CD8-positive, alpha-beta memory T cell (primary cell): Measurements from ENCODE around the gene KIF5C. TPM values are rescaled to one million over a fixed set of nuclear protein-coding genes. Genes with fewer than 3 reads are reported as not detected.
A peak's percentile ranks its signal among the peaks of the same experiment; 100 is the strongest.

ENCODE experiments used
- CTCF ChIA-PET: fragments of 350-600 bp; sonication (Branson Sonifier 250); formaldehyde crosslinking; loops from one replicate; lab custom pipeline; 2021; ENCODE audit warnings: antibody characterized with exemption; lab: Charles Lee
- POLR2A ChIA-PET: fragments of 350-600 bp; sonication (Branson Sonifier 250); formaldehyde crosslinking; loops from one replicate; lab custom pipeline; 2021; ENCODE audit warnings: antibody characterized with exemption; lab: Charles Lee
- DNase-seq, 5 donors: peaks; one replicate each; pipeline versions ENCODE4 v3.0.0 to v3.0.0-alpha.2; 2020 to 2022; ENCODE audit warnings: mixed read lengths in 1 of 5
- H3K27ac ChIP-seq: one replicate; pipeline ENCODE4 v1.7.0; 2013; ENCODE audit warnings: low read depth, mild to moderate bottlenecking, low read length, moderate library complexity
- H3K27me3 ChIP-seq: 2 replicates; pipeline ENCODE4 v1.7.0; 2013; ENCODE audit warnings: low read length, mild to moderate bottlenecking; ENCODE audit not compliant: insufficient read depth, poor library complexity, severe bottlenecking
- H3K36me3 ChIP-seq: 2 replicates; pipeline ENCODE4 v1.7.0; 2013; ENCODE audit warnings: mild to moderate bottlenecking, low read length, moderate library complexity; ENCODE audit not compliant: insufficient read depth
- H3K4me1 ChIP-seq: 2 replicates; pipeline ENCODE4 v1.7.0; 2013; ENCODE audit warnings: mild to moderate bottlenecking, low read length, moderate library complexity; ENCODE audit not compliant: insufficient read depth
- H3K4me3 ChIP-seq: 2 replicates; pipeline ENCODE4 v1.7.0; 2013; ENCODE audit warnings: mild to moderate bottlenecking, low read length
- H3K9me3 ChIP-seq: 2 replicates; pipeline ENCODE4 v1.7.0; 2013; ENCODE audit warnings: mild to moderate bottlenecking, low read length
- H3K27ac Mint-ChIP-seq, 8 donors: one replicate each; pipeline ENCODE4 v1.8.0; 2020 to 2021; ENCODE audit warnings: mixed read lengths in 8 of 8, mild to moderate bottlenecking in 6 of 8, inconsistent platforms in 3 of 8, moderate library complexity in 3 of 8
- H3K27me3 Mint-ChIP-seq, 2 donors: one replicate each; pipeline ENCODE4 v1.8.0; 2020 to 2021; ENCODE audit warnings: mixed read lengths in 2 of 2, mild to moderate bottlenecking in 1 of 2, moderate library complexity in 1 of 2
- H3K36me3 Mint-ChIP-seq, 3 donors: one replicate each; pipeline ENCODE4 v1.8.0; 2020 to 2021; ENCODE audit warnings: mixed read lengths in 3 of 3, inconsistent platforms in 1 of 3, mild to moderate bottlenecking in 1 of 3
- H3K4me1 Mint-ChIP-seq, 3 donors: one replicate each; pipeline ENCODE4 v1.8.0; 2020 to 2021; ENCODE audit warnings: mixed read lengths in 3 of 3, inconsistent platforms in 1 of 3, mild to moderate bottlenecking in 1 of 3
- H3K4me3 Mint-ChIP-seq, 7 donors: one replicate each; pipeline ENCODE4 v1.8.0; 2020 to 2021; ENCODE audit warnings: mixed read lengths in 7 of 7, mild to moderate bottlenecking in 6 of 7, moderate library complexity in 4 of 7, inconsistent platforms in 2 of 7
- H3K9me3 Mint-ChIP-seq, 5 donors: one replicate each; pipeline ENCODE4 v1.8.0; 2020 to 2022; ENCODE audit warnings: mixed read lengths in 5 of 5, mild to moderate bottlenecking in 3 of 5, moderate library complexity in 2 of 5, inconsistent platforms in 1 of 5
- polyA plus RNA-seq: library from polyadenylated mRNA; unstranded; fragments of 300-500 nt; fragmentation: Illumina TruSeq; gene quantifications from one replicate; pipeline ENCODE4 v1.2.3, GENCODE V29; 2021
- total RNA-seq, 2 experiments: library from RNA; stranded (reverse); gene quantifications; one replicate each; pipeline ENCODE4 v1.2.3, GENCODE V29; 2021

The KIF5C gene
- total and polyA plus RNA-seq, 3 experiments from 2014 or later: 3.4 to 19.8 (median 18.2) TPM

- peaks cover 12 to 23% (median 16%) of the 10 kb centered on the region in 3 donors for H3K36me3 Mint-ChIP-seq
- no peaks in the 10 kb centered on the region for H3K9me3 Mint-ChIP-seq
- H3K27me3 Mint-ChIP-seq: peaks cover 0 to 2% of the 10 kb centered on the region in 2 donors
- Histone ChIP-seq H3K4me3 (no peak overlapping the region), H3K36me3 (no peaks in the 10 kb centered on the region), H3K9me3 (no peaks in the 10 kb centered on the region), H3K27ac (no peak overlapping the region), H3K27me3 (no peaks in the 10 kb centered on the region), H3K4me1 (no peaks in the 10 kb centered on the region)
- no peaks in the 10 kb centered on the region for H3K4me1 Mint-ChIP-seq
- DNase-seq: no peak
- no peak overlapping the region for H3K4me3 Mint-ChIP-seq
- ChIA-PET POLR2A (no interaction called here), CTCF (no interaction called here)
- no peak overlapping the region for H3K27ac Mint-ChIP-seq
Measured at GRCh38 chr2:148943097-148943496, 68.1 kb downstream of the KIF5C start.

DNA sequence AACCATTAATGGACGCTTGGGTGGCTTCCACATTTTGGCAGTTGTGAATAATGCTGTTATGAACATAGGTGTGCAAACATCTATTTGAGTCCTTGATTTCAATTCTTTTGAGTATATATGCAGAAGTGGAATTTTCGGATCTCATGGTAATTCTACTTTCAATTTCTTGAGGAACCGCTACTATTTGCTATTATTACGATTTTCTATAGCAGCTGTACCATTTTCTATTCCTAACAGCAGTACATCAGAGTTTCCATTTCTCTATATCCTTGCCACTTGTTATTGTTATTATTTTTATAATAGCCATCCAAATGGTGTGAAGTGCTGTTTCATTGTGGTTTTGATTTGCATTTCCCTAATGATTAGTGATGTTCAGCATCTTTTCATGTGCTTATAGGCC lies 69.5 kb downstream of the KIF5C start:
- ChIA-PET POLR2A (no interaction called here), CTCF (no interaction called here)
- no peak overlapping the region for H3K4me3 ChIP-seq
- no peaks in the 10 kb centered on the region for H3K36me3 ChIP-seq
- DNase-seq: no peak
- H3K27me3 Mint-ChIP-seq: peaks cover 0 to 2% of the 10 kb centered on the region in 2 donors
- no peaks in the 10 kb centered on the region for H3K27me3 ChIP-seq
- H3K4me1 Mint-ChIP-seq: no peaks in the 10 kb centered on the region
- no peak overlapping the region for H3K27ac Mint-ChIP-seq
- peaks cover 12 to 31% (median 16%) of the 10 kb centered on the region in 3 donors for H3K36me3 Mint-ChIP-seq
- H3K9me3 Mint-ChIP-seq: no peaks in the 10 kb centered on the region
- no peaks in the 10 kb centered on the region for H3K9me3 ChIP-seq
- H3K4me1 ChIP-seq: no peaks in the 10 kb centered on the region
- H3K4me3 Mint-ChIP-seq: no peak overlapping the region
- H3K27ac ChIP-seq: no peak overlapping the region

DNA sequence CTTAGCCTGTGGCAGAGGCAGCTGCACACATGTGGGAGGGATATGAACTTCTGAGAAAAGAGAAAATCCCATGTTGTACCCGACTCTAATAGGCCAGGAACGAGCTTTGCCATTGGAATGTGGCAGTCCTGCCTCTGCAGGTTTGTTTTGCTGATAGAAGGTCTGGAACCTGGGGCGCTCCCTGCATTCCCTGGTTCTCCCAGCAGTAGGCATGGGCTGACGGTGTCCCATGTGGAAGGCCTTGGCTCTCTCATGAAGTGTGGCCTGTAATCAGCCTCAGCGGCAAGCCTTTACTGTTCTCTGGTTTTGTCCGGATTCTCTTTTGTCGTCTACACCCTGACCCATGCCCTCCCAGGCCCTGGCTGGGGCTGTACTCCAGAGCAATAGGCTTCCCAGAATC lies 72.3 kb downstream of the KIF5C start:
- DNase-seq: no peak

DNA sequence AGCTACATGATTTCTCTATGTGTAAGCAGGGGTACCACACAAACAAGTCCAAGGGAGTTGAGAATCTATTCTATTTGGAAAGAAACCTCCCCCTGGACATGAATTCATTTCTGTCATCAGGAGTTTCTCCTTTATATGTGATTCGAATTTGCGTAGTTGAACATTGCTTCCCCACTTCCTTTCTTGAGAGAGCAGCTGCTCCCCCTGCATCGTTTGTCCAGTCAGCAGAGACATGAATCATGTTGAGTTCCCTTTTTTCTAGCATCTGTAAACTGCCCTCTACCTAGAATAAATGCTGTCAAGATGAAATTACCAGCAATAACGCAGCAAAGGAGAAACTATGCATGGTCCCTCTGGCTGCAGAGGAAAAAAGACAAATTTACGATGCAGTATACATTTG lies 73.8 kb downstream of the KIF5C start:
- DNase-seq: no peak
- H3K9me3 Mint-ChIP-seq: no peaks in the 10 kb centered on the region
- H3K4me1 ChIP-seq: no peaks in the 10 kb centered on the region
- H3K27ac Mint-ChIP-seq: no peak overlapping the region
- H3K36me3 Mint-ChIP-seq: peaks cover 8 to 45% (median 8%) of the 10 kb centered on the region in 3 donors
- CTCF ChIA-PET: no interaction called here
- H3K36me3 ChIP-seq: no peaks in the 10 kb centered on the region
- POLR2A ChIA-PET: no interaction called here
- H3K4me1 Mint-ChIP-seq: no peaks in the 10 kb centered on the region
- H3K27me3 Mint-ChIP-seq: peaks cover 0 to 2% of the 10 kb centered on the region in 2 donors
- H3K4me3 Mint-ChIP-seq: no peak overlapping the region
- no peak overlapping the region for H3K4me3 ChIP-seq
- no peak overlapping the region for H3K27ac ChIP-seq
- no peaks in the 10 kb centered on the region for H3K9me3 ChIP-seq
- no peaks in the 10 kb centered on the region for H3K27me3 ChIP-seq

More for the DNA sequence above, 72.3 kb downstream of the KIF5C start:
- H3K4me3 ChIP-seq: no peak overlapping the region
- no peak overlapping the region for H3K27ac ChIP-seq
- no peaks in the 10 kb centered on the region for H3K36me3 ChIP-seq
- H3K27me3 ChIP-seq: no peaks in the 10 kb centered on the region
- H3K4me1 Mint-ChIP-seq: no peaks in the 10 kb centered on the region
- peaks cover 8 to 50% (median 16%) of the 10 kb centered on the region in 3 donors for H3K36me3 Mint-ChIP-seq
- H3K9me3 ChIP-seq: no peaks in the 10 kb centered on the region
- H3K9me3 Mint-ChIP-seq: no peaks in the 10 kb centered on the region
- no peak overlapping the region for H3K27ac Mint-ChIP-seq
- H3K4me1 ChIP-seq: no peaks in the 10 kb centered on the region
- H3K4me3 Mint-ChIP-seq: no peak overlapping the region
- POLR2A ChIA-PET: no interaction called here
- H3K27me3 Mint-ChIP-seq: peaks cover 0 to 2% of the 10 kb centered on the region in 2 donors
- CTCF ChIA-PET: no interaction called here

DNA sequence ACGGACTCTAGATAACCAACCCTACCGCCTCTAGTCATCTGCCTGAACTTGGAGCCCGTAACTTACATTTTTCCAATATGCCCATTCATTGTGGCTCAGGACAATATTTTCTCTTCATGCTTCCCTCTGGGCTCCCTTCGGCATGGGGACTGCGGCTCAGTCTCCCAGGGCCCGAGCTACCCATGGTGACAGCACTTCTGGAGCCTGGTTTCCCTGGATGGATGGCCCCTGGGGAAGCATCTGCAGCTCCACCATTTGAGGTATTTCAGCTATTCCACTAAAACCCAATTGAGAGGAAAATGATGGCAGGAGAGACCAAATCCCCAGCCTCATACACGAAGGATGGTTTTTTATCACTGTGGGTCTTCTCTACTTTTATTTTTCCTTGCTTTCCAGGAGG lies 74.3 kb downstream of the KIF5C start:
- Mint-ChIP-seq H3K27ac (no peak overlapping the region), H3K4me1 (no peaks in the 10 kb centered on the region), H3K27me3 (peaks cover 0 to 2% of the 10 kb centered on the region in 2 donors), H3K36me3 (peaks cover 8 to 46% (median 8%) of the 10 kb centered on the region in 3 donors), H3K4me3 (no peak overlapping the region), H3K9me3 (no peaks in the 10 kb centered on the region)
- CTCF ChIA-PET: no interaction called here
- Histone ChIP-seq H3K9me3 (no peaks in the 10 kb centered on the region), H3K27me3 (no peaks in the 10 kb centered on the region), H3K36me3 (no peaks in the 10 kb centered on the region), H3K27ac (no peak overlapping the region), H3K4me1 (no peaks in the 10 kb centered on the region), H3K4me3 (no peak overlapping the region)
- DNase-seq: no peak
- POLR2A ChIA-PET: no interaction called here

- peaks cover 0 to 5% (median 3%) of the 10 kb centered on the region in 3 donors for H3K4me1 Mint-ChIP-seq
- no peak overlapping the region for H3K4me3 Mint-ChIP-seq
- H3K9me3 ChIP-seq: no peaks in the 10 kb centered on the region
- ChIA-PET CTCF (no interaction called here), POLR2A (no interaction called here)
- peaks cover 3% of the 10 kb centered on the region for H3K36me3 ChIP-seq
- no peak overlapping the region for H3K4me3 ChIP-seq
- H3K27me3 ChIP-seq: no peaks in the 10 kb centered on the region
- peak overlapping the region in 1 of 8 donors; percentile 1 for H3K27ac Mint-ChIP-seq
- no peak for DNase-seq
- no peak overlapping the region for H3K27ac ChIP-seq
- peaks cover 0 to 42% (median 6%) of the 10 kb centered on the region in 3 donors for H3K36me3 Mint-ChIP-seq
- no peaks in the 10 kb centered on the region for H3K9me3 Mint-ChIP-seq
- H3K4me1 ChIP-seq: no peaks in the 10 kb centered on the region
- no peaks in the 10 kb centered on the region for H3K27me3 Mint-ChIP-seq
Measured at GRCh38 chr2:148952621-148953020, 77.6 kb downstream of the KIF5C start.

DNA sequence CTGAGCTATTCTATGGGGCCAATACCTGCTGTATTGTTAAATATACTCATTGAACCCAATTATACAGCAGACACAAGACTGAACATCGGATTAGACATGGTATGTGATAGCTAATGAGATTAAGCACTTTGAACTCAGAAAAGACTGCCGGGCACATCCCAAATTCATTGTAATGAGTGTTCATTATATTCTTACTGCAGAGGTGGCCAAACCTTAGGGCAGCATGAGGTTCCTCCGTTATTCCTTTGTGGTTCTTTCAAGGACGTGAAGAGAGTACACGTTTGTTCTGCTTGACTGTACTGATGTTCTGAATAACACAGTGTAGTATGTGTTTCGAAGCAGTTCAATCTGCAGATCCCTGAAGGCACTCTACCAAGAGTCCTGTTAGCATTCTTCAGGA lies 78.4 kb downstream of the KIF5C start:
- POLR2A ChIA-PET: no interaction called here

DNA sequence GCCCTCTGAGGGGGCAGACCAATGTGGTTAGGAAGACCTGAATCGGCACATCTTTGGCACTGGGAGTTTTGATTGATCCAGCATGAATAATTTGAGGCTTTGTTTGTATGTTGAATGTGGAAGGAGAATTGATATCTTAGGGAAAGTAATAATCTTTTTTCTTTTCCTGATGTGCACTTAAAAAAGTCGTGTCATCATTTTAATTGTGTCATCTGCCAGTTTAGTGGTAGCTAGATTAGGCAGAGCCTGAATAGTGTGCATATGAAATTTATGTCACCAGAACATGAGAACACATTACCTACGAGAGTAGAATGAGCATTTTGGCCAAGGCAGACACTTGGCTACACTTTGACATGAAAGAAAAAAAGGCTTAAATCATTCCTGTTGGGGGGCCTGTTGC lies 79.5 kb downstream of the KIF5C start:
- H3K27ac Mint-ChIP-seq: peak overlapping the region in 2 of 8 donors; percentile 5 to 11
- POLR2A ChIA-PET: no interaction called here
- no peak overlapping the region for H3K4me3 Mint-ChIP-seq
- no peaks in the 10 kb centered on the region for H3K9me3 Mint-ChIP-seq
- DNase-seq: no peak
- peaks cover 0 to 5% (median 3%) of the 10 kb centered on the region in 3 donors for H3K4me1 Mint-ChIP-seq
- Histone ChIP-seq H3K4me3 (no peak overlapping the region), H3K27me3 (no peaks in the 10 kb centered on the region), H3K9me3 (no peaks in the 10 kb centered on the region), H3K27ac (no peak overlapping the region), H3K36me3 (peaks cover 3% of the 10 kb centered on the region), H3K4me1 (no peaks in the 10 kb centered on the region)
- H3K36me3 Mint-ChIP-seq: peaks cover 0 to 37% (median 11%) of the 10 kb centered on the region in 3 donors
- H3K27me3 Mint-ChIP-seq: no peaks in the 10 kb centered on the region
- CTCF ChIA-PET: no interaction called here

More for the DNA sequence above, 78.4 kb downstream of the KIF5C start:
- Histone ChIP-seq H3K36me3 (peaks cover 3% of the 10 kb centered on the region), H3K4me1 (no peaks in the 10 kb centered on the region), H3K9me3 (no peaks in the 10 kb centered on the region), H3K27ac (no peak overlapping the region), H3K27me3 (no peaks in the 10 kb centered on the region), H3K4me3 (no peak overlapping the region)
- Mint-ChIP-seq H3K4me3 (no peak overlapping the region), H3K27ac (no peak overlapping the region), H3K36me3 (peaks cover 0 to 45% (median 6%) of the 10 kb centered on the region in 3 donors), H3K9me3 (no peaks in the 10 kb centered on the region), H3K4me1 (peaks cover 0 to 5% (median 3%) of the 10 kb centered on the region in 3 donors), H3K27me3 (no peaks in the 10 kb centered on the region)
- DNase-seq: no peak
- CTCF ChIA-PET: no interaction called here
